Left renal pelvis (tissue), 4 donors: ENCODE data around the gene ZNF180. TPM values are rescaled to one million over a fixed set of nuclear protein-coding genes. Genes with fewer than 3 reads are reported as not detected.
"Not testable (repeated sequence)": the region's sequence is repeated elsewhere in the genome, so short reads cannot be mapped to it uniquely, and the experiment has no call there.

Experiments
- DNase-seq, 4 donors: peaks; one replicate each; pipeline ENCODE4 v3.0.0-alpha.2; 2013; ENCODE audit warnings: low read depth in 4 of 4, low spot score in 3 of 4
- polyA plus RNA-seq, 4 donors: library from polyadenylated mRNA; unstranded; fragments of 120-200 nt; gene quantifications; one replicate each; pipeline ENCODE4 v1.2.1, GENCODE V29; 2013; ENCODE audit not compliant: insufficient read length in 4 of 4

Gene ZNF180
- 10 to 100 TPM; 13.9 to 19.2 (median 15.6) TPM for polyA plus RNA-seq

GRCh38 chr19:44499962-44500949 lies at the start of gene ZNF180:
TSS of gene ZNF180 (minus strand) at chr19:44500522. CDS start at chr19:44497334, 3,188 bp downstream.
- DNase-seq = peak; percentile 94 to 97 (median 95)

GRCh38 chr19:44549507-44549906 lies 49.2 kb upstream of the ZNF180 start:
- DNase-seq = no peak

GRCh38 chr19:44548736-44549135 lies 48.4 kb upstream of the ZNF180 start:
- no peak for DNase-seq

GRCh38 chr19:44544031-44544430 lies 43.7 kb upstream of the ZNF180 start:
- DNase-seq = no peak

- DNase-seq = no peak
Measured at GRCh38 chr19:44542671-44543070, 42.3 kb upstream of the ZNF180 start.

GRCh38 chr19:44540736-44541135 lies 40.4 kb upstream of the ZNF180 start:
- DNase-seq = no peak

- DNase-seq = no peak
Measured at GRCh38 chr19:44539991-44540390, 39.7 kb upstream of the ZNF180 start.

- DNase-seq = no peak
Measured at GRCh38 chr19:44539236-44539826, 39.0 kb upstream of the ZNF180 start.

GRCh38 chr19:44535361-44535760 lies 35.0 kb upstream of the ZNF180 start:
- not testable (repeated sequence) for DNase-seq

GRCh38 chr19:44532819-44533218 lies 32.5 kb upstream of the ZNF180 start:
- DNase-seq = no peak

- no peak for DNase-seq
Measured at GRCh38 chr19:44530777-44531176, 30.5 kb upstream of the ZNF180 start.

- DNase-seq = no peak
Measured at GRCh38 chr19:44529536-44529935, 29.2 kb upstream of the ZNF180 start, which contains the start of gene CEACAM20. TSS of gene CEACAM20 (minus strand) at chr19:44529675. CDS start at chr19:44529509, 166 bp downstream.

- no peak for DNase-seq
Measured at GRCh38 chr19:44527554-44527953, 27.2 kb upstream of the ZNF180 start.

- DNase-seq = no peak
Measured at GRCh38 chr19:44525721-44526430, 25.6 kb upstream of the ZNF180 start.

- DNase-seq = no peak
Measured at GRCh38 chr19:44521370-44521769, 21.0 kb upstream of the ZNF180 start.

GRCh38 chr19:44517146-44517545 lies 16.8 kb upstream of the ZNF180 start:
- DNase-seq = no peak

GRCh38 chr19:44515907-44516306 lies 15.6 kb upstream of the ZNF180 start:
- DNase-seq = no peak

GRCh38 chr19:44515031-44515430 lies 14.7 kb upstream of the ZNF180 start:
- no peak for DNase-seq

GRCh38 chr19:44512326-44513298 lies 12.3 kb upstream of the ZNF180 start:
- DNase-seq = no peak

- no peak for DNase-seq
Measured at GRCh38 chr19:44509478-44509877, 9.2 kb upstream of the ZNF180 start.
